Osteocyte (in vitro differentiated cells): Measurements from ENCODE around the gene DCP1A. TPM values are rescaled to one million over a fixed set of nuclear protein-coding genes. Genes with fewer than 3 reads are reported as not detected.

ENCODE experiments used
- DNase-seq: peaks from one replicate; pipeline ENCODE4 v3.0.0; 2021; ENCODE audit warnings: mixed read lengths; ENCODE audit not compliant: unreplicated experiment; ENCODE audit errors: extremely low spot score
- H3K27ac Mint-ChIP-seq: one replicate; pipeline ENCODE4 v1.8.0; 2021; ENCODE audit warnings: mild to moderate bottlenecking, mixed read lengths; ENCODE audit not compliant: unreplicated experiment
- H3K27me3 Mint-ChIP-seq: one replicate; pipeline ENCODE4 v1.8.0; 2021; ENCODE audit warnings: mixed read lengths; ENCODE audit not compliant: unreplicated experiment
- H3K36me3 Mint-ChIP-seq: one replicate; pipeline ENCODE4 v1.8.0; 2021; ENCODE audit warnings: mixed read lengths; ENCODE audit not compliant: unreplicated experiment
- H3K4me1 Mint-ChIP-seq: one replicate; pipeline ENCODE4 v1.8.0; 2021; ENCODE audit warnings: mixed read lengths; ENCODE audit not compliant: unreplicated experiment
- H3K4me3 Mint-ChIP-seq: one replicate; pipeline ENCODE4 v1.8.0; 2021; ENCODE audit warnings: mild to moderate bottlenecking, moderate library complexity, mixed read lengths; ENCODE audit not compliant: unreplicated experiment
- H3K9me3 Mint-ChIP-seq: one replicate; pipeline ENCODE4 v1.8.0; 2021; ENCODE audit warnings: mixed read lengths; ENCODE audit not compliant: unreplicated experiment
- total RNA-seq: library from RNA; stranded (reverse); gene quantifications from 2 replicates; pipeline ENCODE4 v1.2.1, GENCODE V29; 2021
- TF ChIP-seq, protein P1 (sequence below): fragments of 200-600 bp; sonication (generic); IDR thresholded peaks from 2 replicates; pipeline ENCODE4 v1.5.0; 2021; ENCODE audit warnings: antibody characterized with exemption, mild to moderate bottlenecking, moderate library complexity

Gene DCP1A
- total RNA-seq, 1 donor from 2014 or later: 24.2 TPM

GRCh38 chr3:53286727-53287126 is 60.6 kb downstream of the DCP1A start:
- Mint-ChIP-seq H3K4me3 (peak overlapping the region; percentile 53), H3K9me3 (no peaks in the 10 kb centered on the region), H3K27me3 (no peaks in the 10 kb centered on the region), H3K27ac (peak overlapping the region; percentile 94), H3K36me3 (peaks cover 24% of the 10 kb centered on the region), H3K4me1 (peaks cover 26% of the 10 kb centered on the region)
- DNase-seq: no peak
- TF ChIP-seq, protein P1, sequence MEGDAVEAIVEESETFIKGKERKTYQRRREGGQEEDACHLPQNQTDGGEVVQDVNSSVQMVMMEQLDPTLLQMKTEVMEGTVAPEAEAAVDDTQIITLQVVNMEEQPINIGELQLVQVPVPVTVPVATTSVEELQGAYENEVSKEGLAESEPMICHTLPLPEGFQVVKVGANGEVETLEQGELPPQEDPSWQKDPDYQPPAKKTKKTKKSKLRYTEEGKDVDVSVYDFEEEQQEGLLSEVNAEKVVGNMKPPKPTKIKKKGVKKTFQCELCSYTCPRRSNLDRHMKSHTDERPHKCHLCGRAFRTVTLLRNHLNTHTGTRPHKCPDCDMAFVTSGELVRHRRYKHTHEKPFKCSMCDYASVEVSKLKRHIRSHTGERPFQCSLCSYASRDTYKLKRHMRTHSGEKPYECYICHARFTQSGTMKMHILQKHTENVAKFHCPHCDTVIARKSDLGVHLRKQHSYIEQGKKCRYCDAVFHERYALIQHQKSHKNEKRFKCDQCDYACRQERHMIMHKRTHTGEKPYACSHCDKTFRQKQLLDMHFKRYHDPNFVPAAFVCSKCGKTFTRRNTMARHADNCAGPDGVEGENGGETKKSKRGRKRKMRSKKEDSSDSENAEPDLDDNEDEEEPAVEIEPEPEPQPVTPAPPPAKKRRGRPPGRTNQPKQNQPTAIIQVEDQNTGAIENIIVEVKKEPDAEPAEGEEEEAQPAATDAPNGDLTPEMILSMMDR: no peak

GRCh38 chr3:53282581-53282980 is 64.8 kb downstream of the DCP1A start:
- TF ChIP-seq, protein P1: no peak
- no peaks in the 10 kb centered on the region for H3K27me3 Mint-ChIP-seq
- H3K36me3 Mint-ChIP-seq: peaks cover 21% of the 10 kb centered on the region
- no peak for DNase-seq
- no peak overlapping the region for H3K27ac Mint-ChIP-seq
- no peaks in the 10 kb centered on the region for H3K9me3 Mint-ChIP-seq
- H3K4me1 Mint-ChIP-seq: peaks cover 14% of the 10 kb centered on the region
- no peak overlapping the region for H3K4me3 Mint-ChIP-seq

DNA sequence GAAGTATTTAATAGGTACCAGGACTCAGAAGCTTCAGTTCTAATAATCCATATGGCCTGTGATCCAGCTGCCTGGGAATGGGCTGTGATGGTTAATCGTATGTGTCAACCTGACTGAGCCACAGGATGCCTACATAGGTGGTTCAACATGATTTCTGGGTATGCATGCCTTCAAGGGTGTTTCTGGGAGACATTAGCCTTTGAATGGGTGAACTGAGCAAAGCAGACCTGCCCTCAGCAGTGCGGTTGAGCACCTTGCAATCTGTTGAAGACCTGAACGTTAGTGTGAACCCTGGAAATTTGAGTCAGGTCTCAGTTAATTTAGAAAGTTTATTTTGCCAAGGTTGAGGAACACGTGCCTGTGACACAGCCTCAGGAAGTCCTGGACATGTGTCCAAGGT is 68.7 kb downstream of the DCP1A start:
- Mint-ChIP-seq H3K36me3 (peaks cover 14% of the 10 kb centered on the region), H3K27me3 (no peaks in the 10 kb centered on the region), H3K4me3 (no peak overlapping the region), H3K9me3 (no peaks in the 10 kb centered on the region), H3K4me1 (no peaks in the 10 kb centered on the region), H3K27ac (no peak overlapping the region)
- TF ChIP-seq, protein P1: no peak
- DNase-seq: no peak

GRCh38 chr3:53274938-53275605 is 72.3 kb downstream of the DCP1A start:
- Mint-ChIP-seq H3K9me3 (no peaks in the 10 kb centered on the region), H3K4me1 (peaks cover 13% of the 10 kb centered on the region), H3K4me3 (no peak overlapping the region), H3K27ac (no peak overlapping the region), H3K27me3 (no peaks in the 10 kb centered on the region), H3K36me3 (no peaks in the 10 kb centered on the region)
- TF ChIP-seq, protein P1: no peak
- DNase-seq: no peak

GRCh38 chr3:53273146-53273670 is 74.1 kb downstream of the DCP1A start:
- H3K27ac Mint-ChIP-seq: no peak overlapping the region
- no peaks in the 10 kb centered on the region for H3K36me3 Mint-ChIP-seq
- TF ChIP-seq, protein P1: no peak
- no peak overlapping the region for H3K4me3 Mint-ChIP-seq
- H3K27me3 Mint-ChIP-seq: no peaks in the 10 kb centered on the region
- H3K4me1 Mint-ChIP-seq: peaks cover 23% of the 10 kb centered on the region
- H3K9me3 Mint-ChIP-seq: no peaks in the 10 kb centered on the region
- no peak for DNase-seq
